Parathyroid adenoma (tissue), 2 donors: Measurements from ENCODE around the gene KCNK2.

Experiments used
- H2AFZ ChIP-seq: fragments of 300-600 bp; sonication (generic); one replicate; pipeline ENCODE4 v1.7.0; 2017; ENCODE audit warnings: antibody characterized with exemption, mild to moderate bottlenecking
- H3K27ac ChIP-seq: fragments of 300-600 bp; sonication (generic); one replicate; pipeline ENCODE4 v1.7.0; 2017
- H3K27me3 ChIP-seq: fragments of 300-600 bp; sonication (generic); one replicate; pipeline ENCODE4 v1.7.0; 2017; ENCODE audit warnings: low read length; ENCODE audit not compliant: control insufficient read depth, insufficient read depth
- H3K36me3 ChIP-seq: fragments of 300-600 bp; sonication (generic); one replicate; pipeline ENCODE4 v1.7.0; 2017; ENCODE audit warnings: low read length; ENCODE audit not compliant: control insufficient read depth, insufficient read depth
- H3K4me1 ChIP-seq: fragments of 300-600 bp; sonication (generic); one replicate; pipeline ENCODE4 v1.7.0; 2017; ENCODE audit warnings: control low read depth
- H3K4me2 ChIP-seq: fragments of 300-600 bp; sonication (generic); one replicate; pipeline ENCODE4 v1.7.0; 2017; ENCODE audit warnings: low read length
- H3K4me3 ChIP-seq: fragments of 300-600 bp; sonication (generic); one replicate; pipeline ENCODE4 v1.7.0; 2017; ENCODE audit warnings: low read depth, low read length
- H3K79me2 ChIP-seq: fragments of 300-600 bp; sonication (generic); one replicate; pipeline ENCODE4 v1.7.0; 2017; ENCODE audit warnings: control low read depth
- H3K9ac ChIP-seq: fragments of 300-600 bp; sonication (generic); one replicate; pipeline ENCODE4 v1.7.0; 2017; ENCODE audit warnings: mild to moderate bottlenecking
- H3K9me3 ChIP-seq: fragments of 300-600 bp; sonication (generic); one replicate; pipeline ENCODE4 v1.7.0; 2017; ENCODE audit warnings: low read length; ENCODE audit not compliant: control insufficient read depth
- TF ChIP-seq, protein P1 (sequence below): fragments of 300-600 bp; sonication (generic); IDR thresholded peaks from one replicate; pipeline ENCODE4 v1.7.0; 2017; ENCODE audit warnings: antibody characterized with exemption, mild to moderate bottlenecking
- donor health status: primary hyperparathyroidism.

The KCNK2 gene

DNA sequence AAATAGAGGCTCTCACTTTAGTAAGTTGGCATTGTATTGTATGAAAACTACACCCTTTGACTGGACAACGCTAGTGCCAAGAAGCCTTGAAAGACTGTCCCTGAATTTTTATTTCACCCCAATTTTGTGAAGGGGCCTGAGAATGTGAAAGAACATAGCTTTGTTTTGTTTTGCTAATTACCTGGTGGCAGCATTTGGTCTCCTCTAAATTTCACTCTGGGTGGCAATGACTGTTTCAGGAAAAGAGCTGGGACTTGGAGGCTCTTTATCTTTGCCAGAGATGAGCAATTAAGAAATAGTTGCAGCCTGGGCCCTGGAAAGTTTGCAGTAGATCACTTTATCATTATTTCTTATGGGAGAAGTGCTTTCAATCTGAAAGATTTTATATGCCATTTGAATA is 117.6 kb downstream of the KCNK2 start:
- Histone ChIP-seq H3K27ac (no peak overlapping the region), H3K79me2 (no peaks in the 10 kb centered on the region), H3K4me1 (no peaks in the 10 kb centered on the region), H3K36me3 (no peaks in the 10 kb centered on the region), H3K9ac (no peak overlapping the region), H3K9me3 (no peaks in the 10 kb centered on the region), H3K4me3 (no peak overlapping the region), H3K4me2 (no peak overlapping the region), H2AFZ (no peak overlapping the region), H3K27me3 (no peaks in the 10 kb centered on the region)
- TF ChIP-seq, protein P1, sequence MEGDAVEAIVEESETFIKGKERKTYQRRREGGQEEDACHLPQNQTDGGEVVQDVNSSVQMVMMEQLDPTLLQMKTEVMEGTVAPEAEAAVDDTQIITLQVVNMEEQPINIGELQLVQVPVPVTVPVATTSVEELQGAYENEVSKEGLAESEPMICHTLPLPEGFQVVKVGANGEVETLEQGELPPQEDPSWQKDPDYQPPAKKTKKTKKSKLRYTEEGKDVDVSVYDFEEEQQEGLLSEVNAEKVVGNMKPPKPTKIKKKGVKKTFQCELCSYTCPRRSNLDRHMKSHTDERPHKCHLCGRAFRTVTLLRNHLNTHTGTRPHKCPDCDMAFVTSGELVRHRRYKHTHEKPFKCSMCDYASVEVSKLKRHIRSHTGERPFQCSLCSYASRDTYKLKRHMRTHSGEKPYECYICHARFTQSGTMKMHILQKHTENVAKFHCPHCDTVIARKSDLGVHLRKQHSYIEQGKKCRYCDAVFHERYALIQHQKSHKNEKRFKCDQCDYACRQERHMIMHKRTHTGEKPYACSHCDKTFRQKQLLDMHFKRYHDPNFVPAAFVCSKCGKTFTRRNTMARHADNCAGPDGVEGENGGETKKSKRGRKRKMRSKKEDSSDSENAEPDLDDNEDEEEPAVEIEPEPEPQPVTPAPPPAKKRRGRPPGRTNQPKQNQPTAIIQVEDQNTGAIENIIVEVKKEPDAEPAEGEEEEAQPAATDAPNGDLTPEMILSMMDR, result no peak

DNA sequence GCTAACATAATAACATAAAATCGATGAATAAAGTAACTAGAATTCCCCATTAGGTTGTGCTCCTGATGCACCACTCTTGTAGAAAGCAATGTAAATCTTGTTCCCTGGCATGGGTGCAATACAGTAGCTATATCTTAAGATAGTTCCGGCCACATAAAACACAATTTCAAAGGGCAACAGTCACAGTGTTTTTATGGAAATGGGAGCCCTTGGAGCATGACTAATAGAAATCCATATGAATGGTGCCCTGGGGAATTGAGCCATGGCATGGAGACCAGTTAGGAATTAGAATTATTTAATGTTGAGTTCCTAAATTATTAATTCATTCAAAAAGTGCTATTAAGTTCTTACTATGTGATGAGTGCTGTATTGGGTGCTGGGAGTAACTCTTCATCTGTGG is 118.7 kb downstream of the KCNK2 start:
- TF ChIP-seq, protein P1, result no peak
- no peak overlapping the region for H2AFZ ChIP-seq
- H3K27me3 ChIP-seq, result no peaks in the 10 kb centered on the region
- no peak overlapping the region for H3K9ac ChIP-seq
- H3K4me2 ChIP-seq, result no peak overlapping the region
- H3K27ac ChIP-seq, result no peak overlapping the region
- no peak overlapping the region for H3K4me3 ChIP-seq
- no peaks in the 10 kb centered on the region for H3K4me1 ChIP-seq
- no peaks in the 10 kb centered on the region for H3K9me3 ChIP-seq
- H3K79me2 ChIP-seq, result no peaks in the 10 kb centered on the region
- H3K36me3 ChIP-seq, result no peaks in the 10 kb centered on the region

DNA sequence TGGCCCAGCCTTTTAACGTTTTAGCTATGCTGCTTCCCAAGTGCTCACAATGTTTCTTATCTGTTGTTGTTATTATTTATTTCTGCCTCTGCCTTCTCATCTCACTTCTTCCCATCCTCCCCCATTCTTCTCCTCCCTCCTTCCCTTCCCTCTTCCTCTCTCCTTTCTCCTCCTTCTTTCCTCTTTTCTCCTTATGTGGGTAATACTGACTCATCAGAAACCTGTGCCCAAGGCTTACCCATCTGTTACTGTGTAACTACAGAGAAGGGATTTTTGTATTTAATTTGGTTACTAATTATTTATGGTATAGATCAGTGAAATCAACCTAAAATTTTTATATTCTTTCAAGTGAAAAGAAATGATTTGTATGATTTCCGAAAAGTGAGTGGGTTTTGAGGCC is 120.3 kb downstream of the KCNK2 start:
- Histone ChIP-seq H3K9me3 (no peaks in the 10 kb centered on the region), H3K36me3 (no peaks in the 10 kb centered on the region), H3K4me1 (no peaks in the 10 kb centered on the region), H3K27me3 (no peaks in the 10 kb centered on the region), H3K9ac (no peak overlapping the region), H3K79me2 (no peaks in the 10 kb centered on the region), H3K4me3 (no peak overlapping the region), H3K27ac (no peak overlapping the region), H2AFZ (no peak overlapping the region), H3K4me2 (no peak overlapping the region)
- TF ChIP-seq, protein P1, result no peak

DNA sequence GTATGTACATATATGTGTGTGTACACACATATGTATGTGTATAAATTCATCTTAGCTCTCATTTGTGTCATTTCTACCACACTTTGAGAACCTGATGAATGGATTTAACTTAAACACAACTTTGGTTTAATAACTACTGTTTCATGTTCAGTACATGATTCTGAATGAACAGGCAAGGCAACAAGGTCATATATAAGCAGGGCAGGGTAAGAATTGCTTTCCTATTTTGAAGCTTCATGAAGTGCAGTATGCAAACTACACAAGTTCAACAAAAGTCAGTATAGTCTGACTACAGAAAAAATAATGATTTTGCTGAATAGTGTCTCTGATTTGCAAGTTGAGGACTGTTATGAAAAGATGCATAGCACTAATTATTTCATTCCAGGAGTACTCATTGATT is 127.6 kb downstream of the KCNK2 start:
- TF ChIP-seq, protein P1, result no peak
- Histone ChIP-seq H3K27me3 (no peaks in the 10 kb centered on the region), H3K4me2 (no peak overlapping the region), H3K9ac (no peak overlapping the region), H2AFZ (no peak overlapping the region), H3K79me2 (no peaks in the 10 kb centered on the region), H3K4me3 (no peak overlapping the region), H3K27ac (no peak overlapping the region), H3K4me1 (no peaks in the 10 kb centered on the region), H3K36me3 (no peaks in the 10 kb centered on the region), H3K9me3 (no peaks in the 10 kb centered on the region)

DNA sequence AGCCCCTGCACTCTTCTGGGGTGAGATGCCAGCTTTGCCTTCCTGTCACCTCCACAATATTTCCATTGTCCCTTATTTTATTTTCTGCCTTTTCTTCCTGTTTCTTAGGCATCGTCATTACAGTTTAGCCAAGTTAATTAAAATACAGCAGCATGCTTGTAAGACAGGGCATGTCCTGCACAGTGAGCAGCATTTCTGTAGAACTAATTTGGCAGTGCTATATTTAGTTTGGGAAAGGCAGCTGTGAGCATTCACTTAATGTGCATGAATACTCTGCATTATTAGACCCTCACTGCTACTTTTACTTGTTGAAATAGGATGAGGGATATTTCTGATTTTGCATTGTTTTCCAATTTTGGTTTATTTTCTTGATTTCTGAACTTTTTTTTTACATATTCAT is 133.3 kb downstream of the KCNK2 start:
- Histone ChIP-seq H3K27ac (no peak overlapping the region), H2AFZ (no peak overlapping the region), H3K4me2 (no peak overlapping the region), H3K79me2 (no peaks in the 10 kb centered on the region), H3K4me1 (no peaks in the 10 kb centered on the region), H3K9me3 (no peaks in the 10 kb centered on the region), H3K27me3 (no peaks in the 10 kb centered on the region), H3K4me3 (no peak overlapping the region), H3K36me3 (no peaks in the 10 kb centered on the region), H3K9ac (no peak overlapping the region)
- TF ChIP-seq, protein P1, result no peak
